Neural progenitor cell (in vitro differentiated cells): Measurements from ENCODE around the gene RPL18.

Experiments used
- EZH2 ChIP-seq: fragments of 200-600 bp; sonication (generic); IDR thresholded peaks from 2 replicates; pipeline ENCODE4 v1.6.1; 2017; ENCODE audit warnings: antibody characterized with exemption, mild to moderate bottlenecking, moderate library complexity
- TF ChIP-seq, protein P1 (sequence below): fragments of 200-600 bp; sonication (generic); IDR thresholded peaks from 2 replicates; pipeline ENCODE4 v1.5.1; 2017; ENCODE audit warnings: antibody characterized with exemption, mild to moderate bottlenecking

DNA sequence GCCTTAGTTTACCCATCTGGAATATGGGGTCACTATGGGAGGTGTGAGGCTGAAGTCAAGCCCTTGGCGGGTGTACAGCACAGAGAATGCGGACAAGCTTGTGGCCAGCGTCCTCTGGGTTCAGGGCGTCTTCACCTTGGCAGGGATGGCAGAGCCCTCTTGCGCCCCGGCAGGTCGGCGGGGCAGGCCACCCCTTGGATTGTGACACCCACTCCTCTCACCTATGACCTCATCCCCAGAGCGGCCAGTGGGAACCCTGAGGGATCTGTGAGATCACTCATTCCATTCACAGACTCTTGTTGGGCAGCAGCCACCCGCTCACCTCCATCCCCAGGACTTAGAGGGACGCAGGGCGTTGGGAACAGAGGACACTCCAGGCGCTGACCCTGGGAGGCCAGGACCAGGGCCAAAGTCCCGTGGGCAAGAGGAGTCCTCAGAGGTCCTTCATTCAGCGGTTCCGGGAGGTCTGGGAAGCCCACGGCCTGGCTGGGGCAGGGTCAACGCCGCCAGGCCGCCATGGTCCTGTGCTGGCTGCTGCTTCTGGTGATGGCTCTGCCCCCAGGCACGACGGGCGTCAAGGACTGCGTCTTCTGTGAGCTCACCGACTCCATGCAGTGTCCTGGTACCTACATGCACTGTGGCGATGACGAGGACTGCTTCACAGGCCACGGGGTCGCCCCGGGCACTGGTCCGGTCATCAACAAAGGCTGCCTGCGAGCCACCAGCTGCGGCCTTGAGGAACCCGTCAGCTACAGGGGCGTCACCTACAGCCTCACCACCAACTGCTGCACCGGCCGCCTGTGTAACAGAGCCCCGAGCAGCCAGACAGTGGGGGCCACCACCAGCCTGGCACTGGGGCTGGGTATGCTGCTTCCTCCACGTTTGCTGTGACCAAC is 12.3 kb downstream of the RPL18 start, which contains the start of gene SPACA4:
- TF ChIP-seq, protein P1, sequence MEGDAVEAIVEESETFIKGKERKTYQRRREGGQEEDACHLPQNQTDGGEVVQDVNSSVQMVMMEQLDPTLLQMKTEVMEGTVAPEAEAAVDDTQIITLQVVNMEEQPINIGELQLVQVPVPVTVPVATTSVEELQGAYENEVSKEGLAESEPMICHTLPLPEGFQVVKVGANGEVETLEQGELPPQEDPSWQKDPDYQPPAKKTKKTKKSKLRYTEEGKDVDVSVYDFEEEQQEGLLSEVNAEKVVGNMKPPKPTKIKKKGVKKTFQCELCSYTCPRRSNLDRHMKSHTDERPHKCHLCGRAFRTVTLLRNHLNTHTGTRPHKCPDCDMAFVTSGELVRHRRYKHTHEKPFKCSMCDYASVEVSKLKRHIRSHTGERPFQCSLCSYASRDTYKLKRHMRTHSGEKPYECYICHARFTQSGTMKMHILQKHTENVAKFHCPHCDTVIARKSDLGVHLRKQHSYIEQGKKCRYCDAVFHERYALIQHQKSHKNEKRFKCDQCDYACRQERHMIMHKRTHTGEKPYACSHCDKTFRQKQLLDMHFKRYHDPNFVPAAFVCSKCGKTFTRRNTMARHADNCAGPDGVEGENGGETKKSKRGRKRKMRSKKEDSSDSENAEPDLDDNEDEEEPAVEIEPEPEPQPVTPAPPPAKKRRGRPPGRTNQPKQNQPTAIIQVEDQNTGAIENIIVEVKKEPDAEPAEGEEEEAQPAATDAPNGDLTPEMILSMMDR = no peak
- TF ChIP-seq EZH2 = no peak
